LNCAP (cell line): ENCODE measurements around the gene RILP.

ENCODE experiments used
- TF ChIP-seq, protein P1 (sequence below): fragments of 450-650 bp; IDR thresholded peaks from 2 replicates; pipeline ENCODE4 v1.5.1; 2017; ENCODE audit warnings: mild to moderate bottlenecking

Gene RILP

GRCh38 chr17:1650731-1651558 is 1.3 kb upstream of the RILP start:
- TF ChIP-seq, protein P1, sequence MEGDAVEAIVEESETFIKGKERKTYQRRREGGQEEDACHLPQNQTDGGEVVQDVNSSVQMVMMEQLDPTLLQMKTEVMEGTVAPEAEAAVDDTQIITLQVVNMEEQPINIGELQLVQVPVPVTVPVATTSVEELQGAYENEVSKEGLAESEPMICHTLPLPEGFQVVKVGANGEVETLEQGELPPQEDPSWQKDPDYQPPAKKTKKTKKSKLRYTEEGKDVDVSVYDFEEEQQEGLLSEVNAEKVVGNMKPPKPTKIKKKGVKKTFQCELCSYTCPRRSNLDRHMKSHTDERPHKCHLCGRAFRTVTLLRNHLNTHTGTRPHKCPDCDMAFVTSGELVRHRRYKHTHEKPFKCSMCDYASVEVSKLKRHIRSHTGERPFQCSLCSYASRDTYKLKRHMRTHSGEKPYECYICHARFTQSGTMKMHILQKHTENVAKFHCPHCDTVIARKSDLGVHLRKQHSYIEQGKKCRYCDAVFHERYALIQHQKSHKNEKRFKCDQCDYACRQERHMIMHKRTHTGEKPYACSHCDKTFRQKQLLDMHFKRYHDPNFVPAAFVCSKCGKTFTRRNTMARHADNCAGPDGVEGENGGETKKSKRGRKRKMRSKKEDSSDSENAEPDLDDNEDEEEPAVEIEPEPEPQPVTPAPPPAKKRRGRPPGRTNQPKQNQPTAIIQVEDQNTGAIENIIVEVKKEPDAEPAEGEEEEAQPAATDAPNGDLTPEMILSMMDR, result no peak

GRCh38 chr17:1648963-1649843 is 463 bp downstream of the RILP start:
- TF ChIP-seq, protein P1, result peak; percentile 88; the same call in 1 of the 2 replicates

DNA sequence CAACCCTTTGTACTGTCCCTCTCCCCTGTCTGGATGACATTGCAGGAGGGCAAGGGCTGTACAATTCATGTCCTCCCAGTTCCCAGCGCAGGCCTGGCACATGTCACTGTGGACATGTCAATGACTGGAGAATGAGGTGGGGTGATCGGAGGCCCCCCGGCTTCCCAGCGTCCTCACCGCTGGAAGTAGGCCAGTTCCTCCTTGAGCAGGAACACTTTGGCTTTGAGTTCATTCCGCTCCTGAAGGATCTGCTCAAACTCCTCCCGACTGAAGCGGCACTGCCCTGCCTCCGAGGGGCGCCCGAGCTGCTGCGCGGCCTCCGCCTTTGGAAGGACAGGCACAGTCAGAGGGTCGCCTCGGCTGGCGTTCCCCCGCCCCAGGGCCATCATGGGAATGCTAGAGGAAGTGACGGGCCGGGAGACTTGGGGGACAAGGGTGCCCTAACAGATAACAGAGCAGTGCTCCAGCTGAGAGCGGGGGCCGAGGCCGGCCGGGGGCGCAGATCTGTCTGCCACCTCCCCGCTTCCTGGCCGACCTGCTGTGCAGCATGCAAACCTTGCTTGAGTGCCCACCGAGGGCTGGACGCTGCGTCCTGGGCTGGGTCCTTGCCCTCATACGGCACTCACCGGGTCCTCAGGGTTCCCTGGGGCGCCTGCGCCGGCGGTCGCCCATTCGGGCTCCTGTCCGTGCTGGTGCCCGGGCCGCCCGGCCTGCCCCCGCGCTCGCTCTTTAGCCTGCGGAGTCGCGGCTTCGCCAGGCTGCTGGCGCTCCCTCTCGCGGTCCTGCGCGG is 1.3 kb downstream of the RILP start:
- TF ChIP-seq, protein P1, result no peak; the same call in 1 of the 2 replicates

DNA sequence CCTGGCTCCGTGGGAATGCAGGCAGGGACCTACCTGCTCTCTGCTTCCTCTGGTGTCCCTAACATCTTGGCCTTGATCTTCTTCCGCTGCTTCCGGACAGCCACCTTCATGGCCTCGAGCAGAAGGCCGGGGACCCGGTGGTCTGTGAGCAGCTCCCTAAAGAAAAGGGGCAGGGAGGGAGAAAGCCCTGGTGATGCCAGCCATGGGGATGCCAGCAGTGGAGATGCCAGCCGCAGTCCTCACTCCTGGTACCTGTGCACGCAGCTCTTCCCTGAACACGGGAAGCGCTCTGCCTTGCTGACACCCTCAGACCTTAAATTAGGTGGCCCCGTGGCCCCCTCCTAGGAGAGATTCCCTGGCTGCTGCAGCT is 1.9 kb downstream of the RILP start:
- TF ChIP-seq, protein P1, result no peak

GRCh38 chr17:1646199-1646875 is 3.3 kb downstream of the RILP start:
- TF ChIP-seq, protein P1, result no peak

- TF ChIP-seq, protein P1, result no peak
These were observed 4.2 kb downstream of the RILP start, which contains the start of gene SCARF1 for GRCh38 chr17:1645207-1646171. SCARF1 (minus strand) TSS chr17:1645732; CDS start chr17:1645697, 35 bp downstream.
